GM18526 (cell line): ENCODE measurements around the gene SHISAL1.

ENCODE experiments used
- POLR2A ChIP-seq: IDR thresholded peaks from 3 replicates; pipeline ENCODE4 v1.6.1; 2011; ENCODE audit not compliant: insufficient read length; ENCODE audit errors: extremely low read depth

SHISAL1 gene

GRCh38 chr22:44312766-44313165 is at the start of gene SHISAL1:
Gene SHISAL1 (minus strand): TSS chr22:44312951. CDS start chr22:44300945, 12,006 bp downstream.
- no peak for TF ChIP-seq POLR2A

GRCh38 chr22:44361391-44362126 is 48.8 kb upstream of the SHISAL1 start:
- no peak for TF ChIP-seq POLR2A

- no peak for TF ChIP-seq POLR2A
Observed at GRCh38 chr22:44360668-44361381, 48.1 kb upstream of the SHISAL1 start.

- TF ChIP-seq POLR2A = no peak
Observed at GRCh38 chr22:44360306-44360667, 47.5 kb upstream of the SHISAL1 start.

- no peak for TF ChIP-seq POLR2A
Observed at GRCh38 chr22:44359496-44360110, 46.9 kb upstream of the SHISAL1 start.

- TF ChIP-seq POLR2A = no peak
Observed at GRCh38 chr22:44358709-44359440, 46.1 kb upstream of the SHISAL1 start.

GRCh38 chr22:44357966-44358465 is 45.3 kb upstream of the SHISAL1 start:
- TF ChIP-seq POLR2A = no peak

GRCh38 chr22:44357296-44357965 is 44.7 kb upstream of the SHISAL1 start:
- no peak for TF ChIP-seq POLR2A

- TF ChIP-seq POLR2A = no peak
Observed at GRCh38 chr22:44355716-44356070, 42.9 kb upstream of the SHISAL1 start.

GRCh38 chr22:44354288-44354687 is 41.5 kb upstream of the SHISAL1 start:
- no peak for TF ChIP-seq POLR2A

GRCh38 chr22:44353041-44353440 is 40.3 kb upstream of the SHISAL1 start:
- TF ChIP-seq POLR2A = no peak

- no peak for TF ChIP-seq POLR2A
Observed at GRCh38 chr22:44352378-44353035, 39.8 kb upstream of the SHISAL1 start.

GRCh38 chr22:44351685-44352377 is 39.1 kb upstream of the SHISAL1 start:
- TF ChIP-seq POLR2A = no peak

GRCh38 chr22:44351037-44351436 is 38.3 kb upstream of the SHISAL1 start:
- no peak for TF ChIP-seq POLR2A
